IMR-90 (cell line): ENCODE results near the gene ZNF764. TPM values are rescaled to one million over a fixed set of nuclear protein-coding genes. Genes with fewer than 3 reads are reported as not detected.

Source experiments
- ATAC-seq: fragments of 200-7000 bp; cut with Tn5 transposase; 2 replicates; pipeline ENCODE4 v1.9.1; 2020; ENCODE audit warnings: low read depth, mild to moderate bottlenecking, moderate library complexity
- BruUV-seq: library from RNA; stranded (reverse); fragments of 400-500 nt; replicated peaks from 2 replicates; lab custom pipeline; 2021; lab: Mats Ljungman, UMichigan
- CTCF ChIA-PET: fragments of 300-600 bp; formaldehyde crosslinking; extraction: SDS; loops from one replicate; lab custom pipeline; 2021; ENCODE audit warnings: antibody characterized with exemption; lab: Yijun Ruan, JAX
- POLR2A ChIA-PET: fragments of 300-600 bp; sonication (Branson Sonifier 250); formaldehyde crosslinking; loops from one replicate; lab custom pipeline; 2022; ENCODE audit warnings: antibody characterized with exemption; ENCODE audit not compliant: unreplicated experiment; lab: Charles Lee
- DNase-seq: peaks from one replicate; pipeline ENCODE4 v3.0.0; 2013
- H2AFZ ChIP-seq: replicated peaks from 2 replicates; pipeline ENCODE3; 2013; ENCODE audit warnings: low read length, mild to moderate bottlenecking; ENCODE audit not compliant: poor library complexity
- H2AK5ac ChIP-seq: 2 replicates; pipeline ENCODE4 v1.6.1; 2013; ENCODE audit warnings: low read depth, low read length, inconsistent platforms
- H2AK9ac ChIP-seq: replicated peaks from 2 replicates; pipeline ENCODE3; 2013; ENCODE audit warnings: mild to moderate bottlenecking, low read depth, low read length, moderate library complexity; ENCODE audit not compliant: poor library complexity
- H2BK120ac ChIP-seq: 2 replicates; pipeline ENCODE4 v1.6.1; 2013; ENCODE audit warnings: low read depth, low read length, inconsistent platforms
- H2BK15ac ChIP-seq: 3 replicates; pipeline ENCODE4 v1.6.1; 2013; ENCODE audit warnings: low read depth, low read length, inconsistent platforms
- H2BK20ac ChIP-seq: 2 replicates; pipeline ENCODE4 v1.6.1; 2013; ENCODE audit warnings: low read depth, mild to moderate bottlenecking, inconsistent platforms, low read length, moderate library complexity
- H2BK5ac ChIP-seq: 2 replicates; pipeline ENCODE4 v1.6.1; 2013; ENCODE audit warnings: mild to moderate bottlenecking, low read depth, low read length, inconsistent platforms; ENCODE audit not compliant: poor library complexity, severe bottlenecking
- H3K14ac ChIP-seq: replicated peaks from 2 replicates; pipeline ENCODE4 v1.6.1; 2013; ENCODE audit warnings: low read depth, low read length, inconsistent platforms
- H3K18ac ChIP-seq: 2 replicates; pipeline ENCODE4 v1.6.1; 2013; ENCODE audit warnings: low read depth, low read length, control low read depth
- H3K23ac ChIP-seq: 2 replicates; pipeline ENCODE4 v1.6.1; 2013; ENCODE audit warnings: low read depth, low read length, inconsistent platforms
- H3K27ac ChIP-seq: 2 replicates; pipeline ENCODE4 v1.5.1; 2013; ENCODE audit warnings: mild to moderate bottlenecking, control low read depth, low read length; ENCODE audit not compliant: insufficient read depth
- H3K27me3 ChIP-seq: 2 replicates; pipeline ENCODE4 v1.6.1; 2013; ENCODE audit warnings: low read length; ENCODE audit not compliant: control insufficient read depth, insufficient read depth
- H3K36me3 ChIP-seq: 2 replicates; pipeline ENCODE4 v1.6.1; 2013; ENCODE audit warnings: low read length, mixed read lengths; ENCODE audit not compliant: control insufficient read depth, insufficient read depth
- H3K4ac ChIP-seq: 2 replicates; pipeline ENCODE4 v1.6.1; 2013; ENCODE audit warnings: low read depth, low read length, inconsistent platforms
- H3K4me1 ChIP-seq: 2 replicates; pipeline ENCODE4 v1.6.1; 2013; ENCODE audit warnings: low read length, mixed read lengths; ENCODE audit not compliant: control insufficient read depth, insufficient read depth
- H3K4me2 ChIP-seq: 2 replicates; pipeline ENCODE4 v1.6.1; 2013; ENCODE audit warnings: low read depth, mild to moderate bottlenecking, control low read depth, low read length, moderate library complexity
- H3K4me3 ChIP-seq: 2 replicates; pipeline ENCODE4 v1.5.1; 2013; ENCODE audit warnings: low read depth, mild to moderate bottlenecking, control low read depth, low read length, moderate library complexity; ENCODE audit not compliant: insufficient read depth
- H3K56ac ChIP-seq: 2 replicates; pipeline ENCODE4 v1.6.1; 2013; ENCODE audit warnings: low read length, inconsistent platforms; ENCODE audit not compliant: insufficient read depth; ENCODE audit errors: extremely low read depth
- H3K79me1 ChIP-seq, 2 experiments: 2 replicates each; pipeline ENCODE4 v1.6.1; 2013; ENCODE audit warnings: low read length in 2 of 2, inconsistent platforms in 1 of 2, low read depth in 1 of 2
- H3K9ac ChIP-seq: 2 replicates; pipeline ENCODE4 v1.6.1; 2013; ENCODE audit warnings: low read depth, low read length, control low read depth
- H3K9me1 ChIP-seq: 2 replicates; pipeline ENCODE4 v1.6.1; 2013; ENCODE audit warnings: low read length, inconsistent platforms; ENCODE audit not compliant: insufficient read depth
- H3K9me3 ChIP-seq: 2 replicates; pipeline ENCODE4 v1.6.1; 2013; ENCODE audit warnings: low read length; ENCODE audit not compliant: control insufficient read depth, insufficient read depth
- H4K20me1 ChIP-seq: 2 replicates; pipeline ENCODE4 v1.6.1; 2013; ENCODE audit warnings: low read length, inconsistent platforms; ENCODE audit not compliant: insufficient read depth
- H4K5ac ChIP-seq: 2 replicates; pipeline ENCODE4 v1.6.1; 2013; ENCODE audit warnings: mild to moderate bottlenecking, low read depth, low read length, control low read depth
- H4K8ac ChIP-seq, 2 experiments: 2 replicates each; pipeline ENCODE4 v1.6.1; 2013; ENCODE audit warnings: low read depth in 2 of 2, low read length in 2 of 2, control low read depth in 1 of 2, inconsistent platforms in 1 of 2
- H4K91ac ChIP-seq: 2 replicates; pipeline ENCODE4 v1.6.1; 2013; ENCODE audit warnings: low read depth, low read length, inconsistent platforms; ENCODE audit not compliant: insufficient read depth
- RFX5 ChIP-seq: IDR thresholded peaks from 2 replicates; pipeline ENCODE4 v1.8.0; 2012; ENCODE audit warnings: low read depth, mild to moderate bottlenecking, low read length, moderate library complexity
- WGBS, 2 experiments: methylation state at CpG; one replicate each; pipeline versions ENCODE4 v1.1.5 to v1.1.7; 2013; ENCODE audit warnings: missing lambda C conversion rate in 2 of 2; ENCODE audit not compliant: insufficient read length in 1 of 2; ENCODE audit errors: extremely low coverage in 2 of 2; 5-methylcytosine and 5-hydroxymethylcytosine counted together
- dilution Hi-C: fragments of 300-500 bp; cut with HindIII; formaldehyde crosslinking; loops from one replicate; pipeline ENCODE4 v1.14.3; 2018; ENCODE audit warnings: low sequenced_read_pairs; ENCODE audit not compliant: unreplicated experiment
- in situ Hi-C: fragments of 300-500 bp; cut with MboI; formaldehyde crosslinking; loops from 3 replicates; pipeline ENCODE4 v1.14.3; 2019; ENCODE audit warnings: low sequenced_read_pairs, inconsistent platforms, mixed read lengths
- intact Hi-C: fragments of 100-400 bp; cut with micrococcal nuclease; formaldehyde crosslinking; loops from 2 replicates; pipeline ENCODE4 v1.10.0; 2022
- polyA plus RNA-seq, 3 experiments: library from polyadenylated mRNA; depleted of rRNA; stranded (reverse); fragments of >200 nt; gene quantifications; 2 replicates each; pipeline ENCODE4 v1.2.3, GENCODE V29; 2012; ENCODE audit warnings: low replicate concordance in 1 of 3
- total RNA-seq: library from RNA; depleted of rRNA; stranded (reverse); fragments of >200 nt; gene quantifications from 2 replicates; pipeline ENCODE4 v1.2.3, GENCODE V29; 2012

The ZNF764 gene
- total and polyA plus RNA-seq, 2 of the 4 experiments (the other 2 are of a cell fraction), result 2.2 to 4.6 TPM

DNA sequence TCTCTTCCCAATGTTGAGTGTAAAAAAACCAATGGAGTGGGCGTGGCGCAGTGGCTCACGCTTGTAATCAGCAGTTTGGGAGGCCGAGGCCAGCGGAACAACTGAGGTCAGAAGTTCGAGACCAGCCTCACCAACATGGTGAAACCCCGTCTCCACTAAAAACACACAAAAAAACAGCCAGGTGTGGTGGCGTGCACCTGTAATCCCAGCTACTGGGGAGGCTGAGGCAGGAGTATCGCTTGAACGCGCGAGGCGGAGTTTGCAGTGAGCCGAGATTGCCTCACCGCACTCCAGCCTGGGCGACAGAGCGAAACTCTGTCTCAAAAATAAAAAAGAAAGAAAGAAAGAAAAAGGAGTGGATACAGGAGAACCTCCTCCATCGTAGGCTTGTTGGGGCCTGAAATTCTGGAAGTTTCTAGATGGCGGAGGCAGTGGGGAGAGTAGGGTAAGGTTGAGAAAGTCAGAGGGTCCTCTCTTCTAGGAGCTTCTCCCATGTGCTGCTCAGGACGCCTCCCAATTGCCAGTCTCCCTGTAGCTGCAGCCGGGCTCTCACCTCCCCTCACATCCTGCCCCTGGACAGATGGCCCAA, 709 bp upstream of the ZNF764 start:
- in situ Hi-C loops (no loop called here), intact Hi-C loops (loop anchor here (1.0 kb wide), 1 partner anchor 26 kb away; the partner anchor contains the start of gene ZNF785), dilution Hi-C loops (no loop called here)
- H3K9ac ChIP-seq, result peak overlapping the region; percentile 56
- peak overlapping the region; percentile 97 for H2AFZ ChIP-seq
- ChIA-PET CTCF (interaction anchor here (0.6 kb wide), 2 partner anchors 77 to 399 kb away, joined by 3 to 5 read pairs; no protein-coding TSS in a partner anchor), POLR2A (no interaction called here)
- peak overlapping the region; percentile 68 for H2BK5ac ChIP-seq
- no peak for DNase-seq
- peak overlapping the region; percentile 67 for H3K27ac ChIP-seq
- H2AK5ac ChIP-seq, result peak overlapping the region; percentile 87
- H2BK15ac ChIP-seq, result peak overlapping the region; percentile 31; the same call in 1 of the 3 replicates
- H4K91ac ChIP-seq, result peak overlapping the region; percentile 96
- no peak for TF ChIP-seq RFX5
- 87% methylated on average over 11 of the region's 21 CpGs; no CpG with 5 or more reads in 1 of the 2 experiments for WGBS, 2 experiments
- no peaks in the 10 kb centered on the region for H3K4me1 ChIP-seq
- peak overlapping the region; percentile 94 to 99 for H4K8ac ChIP-seq
- H3K36me3 ChIP-seq, result peaks cover 17% of the 10 kb centered on the region
- peak overlapping the region; percentile 18; the same call in 1 of the 2 replicates for H2BK20ac ChIP-seq
- no peaks in the 10 kb centered on the region for H3K9me1 ChIP-seq
- no peaks in the 10 kb centered on the region for H3K9me3 ChIP-seq
- peak overlapping the region; percentile 98 for H3K14ac ChIP-seq
- H3K23ac ChIP-seq, result peak overlapping the region; percentile 83; the same call in 1 of the 2 replicates
- H3K4ac ChIP-seq, result peak overlapping the region; percentile 98
- peak overlapping the region; percentile 97 for H2AK9ac ChIP-seq
- H3K27me3 ChIP-seq, result no peaks in the 10 kb centered on the region
- ATAC-seq, result no peak
- BruUV-seq, result no TSS peak
- H3K4me2 ChIP-seq, result peak overlapping the region; percentile 86
- H4K5ac ChIP-seq, result peak overlapping the region; percentile 93
- H3K56ac ChIP-seq, result no peak overlapping the region
- H4K20me1 ChIP-seq, result no peaks in the 10 kb centered on the region; the same call in 1 of the 2 replicates
- peak overlapping the region; percentile 44; the same call in 1 of the 2 replicates for H3K4me3 ChIP-seq
- peaks cover 7 to 28% of the 10 kb centered on the region in 2 experiments; a peak in 2 of 4 replicates for H3K79me1 ChIP-seq
- peak overlapping the region; percentile 71 for H3K18ac ChIP-seq
- peak overlapping the region; percentile 55; the same call in 1 of the 2 replicates for H2BK120ac ChIP-seq
